H9 (cell line): Measurements from ENCODE around the gene PIK3C2A. TPM values are rescaled to one million over a fixed set of nuclear protein-coding genes. Genes with fewer than 3 reads are reported as not detected.

Source experiments
- DNase-seq: peaks from one replicate; pipeline ENCODE4 v3.0.0-alpha.2; 2017
- H2AFZ ChIP-seq: one replicate; pipeline ENCODE4 v1.6.1; 2013; ENCODE audit warnings: mild to moderate bottlenecking, low read length, control low read depth, moderate library complexity
- H2AK5ac ChIP-seq: 2 replicates; pipeline ENCODE4 v1.6.1; 2013; ENCODE audit warnings: low read length, control low read depth, mixed read lengths; ENCODE audit not compliant: insufficient read length
- H2BK120ac ChIP-seq: one replicate; pipeline ENCODE4 v1.6.1; 2013; ENCODE audit warnings: low read depth, mild to moderate bottlenecking, low read length, control low read depth, inconsistent platforms; ENCODE audit not compliant: poor library complexity, severe bottlenecking
- H2BK12ac ChIP-seq: 2 replicates; pipeline ENCODE4 v1.6.1; 2013; ENCODE audit warnings: low read length, control low read depth, mixed read lengths, low read depth; ENCODE audit not compliant: insufficient read length
- H2BK15ac ChIP-seq: 2 replicates; pipeline ENCODE4 v1.6.1; 2013; ENCODE audit warnings: low read depth, low read length, control low read depth
- H2BK20ac ChIP-seq: one replicate; pipeline ENCODE4 v1.6.1; 2013; ENCODE audit warnings: low read depth, mild to moderate bottlenecking, low read length, control low read depth, inconsistent platforms; ENCODE audit not compliant: poor library complexity, severe bottlenecking
- H2BK5ac ChIP-seq: 2 replicates; pipeline ENCODE4 v1.6.1; 2013; ENCODE audit warnings: low read length, control low read depth, mixed read lengths; ENCODE audit not compliant: insufficient read length
- H3K14ac ChIP-seq: 2 replicates; pipeline ENCODE4 v1.6.1; 2013; ENCODE audit warnings: low read length, control low read depth; ENCODE audit not compliant: insufficient read depth
- H3K18ac ChIP-seq: 2 replicates; pipeline ENCODE4 v1.6.1; 2013; ENCODE audit warnings: low read depth, mild to moderate bottlenecking, mixed read lengths, low read length, control low read depth; ENCODE audit not compliant: insufficient read length
- H3K23ac ChIP-seq: 2 replicates; pipeline ENCODE4 v1.6.1; 2013; ENCODE audit warnings: low read length, control low read depth, mixed read lengths, low read depth; ENCODE audit not compliant: insufficient read length
- H3K23me2 ChIP-seq: 2 replicates; pipeline ENCODE4 v1.6.1; 2013; ENCODE audit warnings: low read depth, mild to moderate bottlenecking, mixed read lengths, low read length, control low read depth; ENCODE audit not compliant: insufficient read length, poor library complexity, severe bottlenecking
- H3K27ac ChIP-seq: 2 replicates; pipeline ENCODE4 v1.5.1; 2013; ENCODE audit warnings: low read length, control low read depth, mixed read lengths, low read depth; ENCODE audit not compliant: insufficient read length
- H3K27me3 ChIP-seq: 2 replicates; pipeline ENCODE4 v1.6.1; 2013; ENCODE audit warnings: low read length, control low read depth, inconsistent platforms; ENCODE audit not compliant: insufficient read depth
- H3K4ac ChIP-seq: 2 replicates; pipeline ENCODE4 v1.6.1; 2013; ENCODE audit warnings: low read depth, mild to moderate bottlenecking, control low read depth, inconsistent platforms, low read length, moderate library complexity
- H3K4me1 ChIP-seq: 2 replicates; pipeline ENCODE4 v1.6.1; 2013; ENCODE audit warnings: low read length, control low read depth, inconsistent platforms; ENCODE audit not compliant: insufficient read depth
- H3K4me2 ChIP-seq: 2 replicates; pipeline ENCODE4 v1.6.1; 2013; ENCODE audit warnings: low read length, control low read depth, mixed read lengths; ENCODE audit not compliant: insufficient read length, insufficient read depth
- H3K56ac ChIP-seq: 2 replicates; pipeline ENCODE4 v1.6.1; 2013; ENCODE audit warnings: low read depth, mild to moderate bottlenecking, mixed read lengths, low read length, control low read depth; ENCODE audit not compliant: insufficient read length
- H3K79me1 ChIP-seq: 2 replicates; pipeline ENCODE4 v1.6.1; 2013; ENCODE audit warnings: low read depth, mild to moderate bottlenecking, moderate library complexity, low read length, control low read depth, inconsistent platforms; ENCODE audit not compliant: insufficient read depth, poor library complexity, severe bottlenecking
- H3K79me2 ChIP-seq: 2 replicates; pipeline ENCODE4 v1.6.1; 2013; ENCODE audit warnings: low read length, control low read depth, inconsistent platforms; ENCODE audit not compliant: insufficient read depth
- H3K9ac ChIP-seq: 2 replicates; pipeline ENCODE4 v1.6.1; 2013; ENCODE audit warnings: low read length, control low read depth, mixed read lengths; ENCODE audit not compliant: insufficient read length; ENCODE audit errors: extremely low read depth
- H3K9me3 ChIP-seq: one replicate; pipeline ENCODE4 v1.6.1; 2013; ENCODE audit warnings: low read depth, low read length, inconsistent platforms; ENCODE audit not compliant: control insufficient read depth
- H3T11ph ChIP-seq: one replicate; pipeline ENCODE4 v1.6.1; 2013; ENCODE audit warnings: mild to moderate bottlenecking, low read length, control low read depth, inconsistent platforms
- H4K20me1 ChIP-seq: one replicate; pipeline ENCODE4 v1.6.1; 2013; ENCODE audit not compliant: control insufficient read depth, insufficient read length, insufficient read depth
- H4K5ac ChIP-seq: 2 replicates; pipeline ENCODE4 v1.6.1; 2013; ENCODE audit warnings: low read depth, mild to moderate bottlenecking, mixed read lengths, low read length, control low read depth; ENCODE audit not compliant: insufficient read length
- H4K8ac ChIP-seq: replicated peaks from 2 replicates; pipeline ENCODE4 v1.6.1; 2013; ENCODE audit warnings: low read length, control low read depth, mixed read lengths, low read depth; ENCODE audit not compliant: insufficient read length
- H4K91ac ChIP-seq: 2 replicates; pipeline ENCODE4 v1.6.1; 2013; ENCODE audit warnings: low read depth, mild to moderate bottlenecking, moderate library complexity, mixed read lengths, low read length, control low read depth; ENCODE audit not compliant: insufficient read length
- H3K27ac Mint-ChIP-seq, 3 experiments: 2 replicates in 2 of 3; 3 replicates in 1 of 3; pipeline ENCODE4 v1.8.0; 2020 to 2021; ENCODE audit warnings: mixed read lengths in 3 of 3, mild to moderate bottlenecking in 1 of 3, moderate library complexity in 1 of 3
- H3K27me3 Mint-ChIP-seq: 2 replicates; pipeline ENCODE4 v1.8.0; 2021; ENCODE audit warnings: low read depth, mild to moderate bottlenecking, moderate library complexity, mixed read lengths
- H3K36me3 Mint-ChIP-seq, 3 experiments: 2 replicates in 2 of 3; 3 replicates in 1 of 3; pipeline ENCODE4 v1.8.0; 2020 to 2021; ENCODE audit warnings: low read depth in 3 of 3, mixed read lengths in 3 of 3; ENCODE audit not compliant: insufficient read depth in 1 of 3
- H3K4me1 Mint-ChIP-seq, 2 experiments: 2 replicates each; pipeline ENCODE4 v1.8.0; 2020; ENCODE audit warnings: mixed read lengths in 2 of 2
- H3K4me3 Mint-ChIP-seq, 2 experiments: 2 replicates in 1 of 2; 3 replicates in 1 of 2; pipeline ENCODE4 v1.8.0; 2020 to 2021; ENCODE audit warnings: mild to moderate bottlenecking in 2 of 2, mixed read lengths in 2 of 2, moderate library complexity in 1 of 2
- H3K9me3 Mint-ChIP-seq, 2 experiments: 2 replicates in 1 of 2; 3 replicates in 1 of 2; pipeline ENCODE4 v1.8.0; 2020; ENCODE audit warnings: mild to moderate bottlenecking in 2 of 2, mixed read lengths in 2 of 2, moderate library complexity in 1 of 2
- WGBS: extraction: QIAGEN DNeasy Blood & Tissue Kit; methylation state at CpG from one replicate; pipeline ENCODE4 v1.1.7; 2013; ENCODE audit warnings: missing lambda C conversion rate, low lambda C conversion rate, mixed read lengths; ENCODE audit not compliant: insufficient read length; ENCODE audit errors: extremely low coverage; 5-methylcytosine and 5-hydroxymethylcytosine counted together
- total RNA-seq: library from RNA; stranded (reverse); gene quantifications from 2 replicates; pipeline ENCODE4 v1.2.1, GENCODE V29; 2021
- TF ChIP-seq, protein P1 (sequence below): fragments of 200-600 bp; sonication (generic); conservative IDR thresholded peaks from 3 replicates; pipeline ENCODE4 v1.8.0; 2021; ENCODE audit warnings: antibody characterized with exemption, mild to moderate bottlenecking

PIK3C2A gene
- total RNA-seq, 1 experiment from 2014 or later, result 82.6 TPM

DNA sequence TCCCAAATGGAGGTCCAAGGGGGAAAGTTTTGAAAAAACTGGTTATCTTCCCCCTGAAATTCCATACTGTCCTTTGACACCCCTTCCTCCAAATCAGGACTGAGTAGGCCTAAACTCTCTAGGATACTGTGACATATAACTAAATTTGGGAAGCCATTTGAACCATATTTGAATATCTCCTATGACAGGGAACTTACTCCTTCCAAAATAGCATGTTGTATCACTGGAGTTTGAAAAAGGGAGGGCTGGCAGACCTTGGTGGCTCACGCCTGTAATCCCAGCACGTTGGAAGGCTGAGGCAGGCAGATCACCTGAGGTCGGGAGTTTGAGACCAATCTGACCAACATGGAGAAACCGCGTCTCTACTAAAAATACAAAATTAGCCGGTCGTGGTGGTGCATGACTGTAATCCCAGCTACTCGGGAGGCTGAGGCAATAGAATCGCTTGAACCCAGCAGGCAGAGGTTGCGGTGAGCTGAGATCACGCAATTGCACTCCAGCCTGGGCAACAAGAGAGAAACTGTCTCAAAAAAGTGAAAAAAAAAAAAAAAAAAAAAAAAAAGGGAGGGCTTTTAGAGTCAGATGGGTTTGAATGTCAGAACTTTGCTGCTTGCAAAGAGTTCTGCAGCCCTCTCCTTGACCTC is 42.4 kb downstream of the PIK3C2A start:
- Histone ChIP-seq H3K14ac (no peak overlapping the region), H3K4me2 (no peak overlapping the region), H2AFZ (no peak overlapping the region), H3K56ac (no peak overlapping the region), H3K4me1 (no peaks in the 10 kb centered on the region), H2BK15ac (no peak overlapping the region), H3K9me3 (no peaks in the 10 kb centered on the region), H2AK5ac (no peak overlapping the region), H3T11ph (no peak overlapping the region), H4K20me1 (no peaks in the 10 kb centered on the region), H3K9ac (no peak overlapping the region), H3K79me2 (peaks cover 15% of the 10 kb centered on the region; the same call in 1 of the 2 replicates), H4K5ac (no peak overlapping the region), H2BK12ac (no peak overlapping the region), H2BK20ac (no peak overlapping the region), H2BK120ac (no peak overlapping the region), H4K8ac (no peak overlapping the region), H2BK5ac (no peak overlapping the region), H3K18ac (no peak overlapping the region), H3K27ac (no peak overlapping the region), H3K79me1 (peaks cover 11% of the 10 kb centered on the region), H3K23ac (no peak overlapping the region), H4K91ac (no peak overlapping the region), H3K27me3 (no peaks in the 10 kb centered on the region), H3K4ac (no peak overlapping the region), H3K23me2 (no peaks in the 10 kb centered on the region)
- Mint-ChIP-seq H3K4me1 (peaks cover 0 to 9% of the 10 kb centered on the region in 2 experiments; a peak in 2 of 4 replicates), H3K27me3 (no peaks in the 10 kb centered on the region), H3K27ac (0 out of 7 replicates have a peak overlapping the region, but pooled peaks of 1 of the 3 experiments have one; percentile 40), H3K4me3 (no peak overlapping the region), H3K9me3 (no peaks in the 10 kb centered on the region), H3K36me3 (peaks cover 20 to 26% (median 23%) of the 10 kb centered on the region in 3 experiments)
- no CpG with 5 or more reads among the region's 11 CpGs for WGBS
- TF ChIP-seq, protein P1, sequence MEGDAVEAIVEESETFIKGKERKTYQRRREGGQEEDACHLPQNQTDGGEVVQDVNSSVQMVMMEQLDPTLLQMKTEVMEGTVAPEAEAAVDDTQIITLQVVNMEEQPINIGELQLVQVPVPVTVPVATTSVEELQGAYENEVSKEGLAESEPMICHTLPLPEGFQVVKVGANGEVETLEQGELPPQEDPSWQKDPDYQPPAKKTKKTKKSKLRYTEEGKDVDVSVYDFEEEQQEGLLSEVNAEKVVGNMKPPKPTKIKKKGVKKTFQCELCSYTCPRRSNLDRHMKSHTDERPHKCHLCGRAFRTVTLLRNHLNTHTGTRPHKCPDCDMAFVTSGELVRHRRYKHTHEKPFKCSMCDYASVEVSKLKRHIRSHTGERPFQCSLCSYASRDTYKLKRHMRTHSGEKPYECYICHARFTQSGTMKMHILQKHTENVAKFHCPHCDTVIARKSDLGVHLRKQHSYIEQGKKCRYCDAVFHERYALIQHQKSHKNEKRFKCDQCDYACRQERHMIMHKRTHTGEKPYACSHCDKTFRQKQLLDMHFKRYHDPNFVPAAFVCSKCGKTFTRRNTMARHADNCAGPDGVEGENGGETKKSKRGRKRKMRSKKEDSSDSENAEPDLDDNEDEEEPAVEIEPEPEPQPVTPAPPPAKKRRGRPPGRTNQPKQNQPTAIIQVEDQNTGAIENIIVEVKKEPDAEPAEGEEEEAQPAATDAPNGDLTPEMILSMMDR, result no peak
- DNase-seq, result no peak
